Renal pelvis (tissue), 12 donors: Measurements from ENCODE around the gene NLRP13. TPM values are rescaled to one million over a fixed set of nuclear protein-coding genes. Genes with fewer than 3 reads are reported as not detected.
"Not testable (repeated sequence)": the region's sequence is repeated elsewhere in the genome, so short reads cannot be mapped to it uniquely, and the experiment has no call there.

Source experiments
- DNase-seq: peaks from one replicate; pipeline ENCODE4 v3.0.0-alpha.2; 2013
- long read RNA-seq, 16 experiments: transcript quantifications; one replicate each; lab custom pipeline, GENCODE V29; 2026
- polyA plus RNA-seq, 3 donors: library from polyadenylated mRNA; unstranded; fragments of 120-200 nt; gene quantifications; one replicate each; pipeline ENCODE4 v1.2.1, GENCODE V29; 2013; ENCODE audit not compliant: insufficient read length in 3 of 3

Gene NLRP13
- polyA plus RNA-seq = not detected
- long read RNA-seq, donor 1 = 0 reads
- long read RNA-seq, donor 2 = 0 reads
- long read RNA-seq, donor 3 = 0 reads
- long read RNA-seq, donor 4 = 0 reads
- long read RNA-seq, donor 5 = 0 reads
- long read RNA-seq, donor 6 = 0 reads
- long read RNA-seq, donor 7 = 0 reads
- long read RNA-seq, donor 8 = 0 reads
- long read RNA-seq, donor 9 = 0 reads
- long read RNA-seq, donor 10 = 0 reads
- long read RNA-seq, donor 11 = 0 reads
- long read RNA-seq, donor 12 = 0 reads
- long read RNA-seq, donor 13 = 0 reads
- long read RNA-seq, donor 14 = 0 reads
- long read RNA-seq, donor 15 = 0 reads
- long read RNA-seq, donor 16 = 0 reads

DNA sequence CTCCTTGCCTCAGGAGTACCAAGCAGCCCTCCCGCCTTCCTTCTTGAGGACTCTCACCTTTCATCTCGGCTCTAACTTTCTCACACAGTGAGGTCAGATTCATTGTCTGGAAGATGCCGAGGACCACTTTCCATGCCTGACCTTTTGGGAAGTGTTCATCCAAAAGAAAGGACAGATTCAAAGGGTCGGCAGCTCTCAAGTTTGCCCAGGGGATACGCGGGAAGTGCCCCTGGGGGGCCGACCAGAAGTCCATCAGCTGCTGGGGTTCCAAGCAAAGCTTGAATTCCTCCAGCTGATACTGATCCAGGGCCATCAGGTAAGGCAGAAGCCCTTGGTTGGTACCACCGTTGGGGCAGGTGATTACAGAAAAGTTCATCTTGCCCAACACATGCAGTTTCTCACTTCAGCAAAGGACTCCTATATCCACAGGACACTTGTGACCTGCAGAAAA is at the start of gene NLRP13:
Gene NLRP13 (minus strand): TSS at position 401 of the 451 bp plus-strand sequence. CDS start 25 bp downstream, at position 376.
- no peak for DNase-seq

- no peak for DNase-seq
Observed at GRCh38 chr19:55980415-55980814, 48.3 kb upstream of the NLRP13 start.

DNA sequence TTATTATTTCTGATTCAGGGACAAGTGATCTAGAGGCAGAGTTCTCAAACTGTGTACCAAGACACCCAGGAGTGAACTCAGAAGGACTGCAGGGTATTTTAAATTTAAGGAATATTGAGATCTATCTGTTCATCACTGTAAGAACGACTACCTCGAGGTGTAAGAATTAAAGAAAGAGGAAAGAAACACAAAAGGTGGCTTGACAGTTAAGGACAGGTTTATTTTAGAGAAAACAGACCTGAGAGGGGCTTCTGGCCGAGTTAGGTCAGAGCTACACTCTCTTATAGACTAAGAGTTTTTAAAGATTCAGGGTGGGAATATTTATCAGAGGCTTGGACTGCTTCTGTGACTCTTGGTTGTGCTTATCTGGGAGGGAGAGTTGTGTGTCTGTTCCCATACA is 41.8 kb upstream of the NLRP13 start:
- DNase-seq = no peak

- no peak for DNase-seq
Observed at GRCh38 chr19:55962186-55962585, 30.1 kb upstream of the NLRP13 start.

- no peak for DNase-seq
Observed at GRCh38 chr19:55959996-55960675, 28.0 kb upstream of the NLRP13 start.

DNA sequence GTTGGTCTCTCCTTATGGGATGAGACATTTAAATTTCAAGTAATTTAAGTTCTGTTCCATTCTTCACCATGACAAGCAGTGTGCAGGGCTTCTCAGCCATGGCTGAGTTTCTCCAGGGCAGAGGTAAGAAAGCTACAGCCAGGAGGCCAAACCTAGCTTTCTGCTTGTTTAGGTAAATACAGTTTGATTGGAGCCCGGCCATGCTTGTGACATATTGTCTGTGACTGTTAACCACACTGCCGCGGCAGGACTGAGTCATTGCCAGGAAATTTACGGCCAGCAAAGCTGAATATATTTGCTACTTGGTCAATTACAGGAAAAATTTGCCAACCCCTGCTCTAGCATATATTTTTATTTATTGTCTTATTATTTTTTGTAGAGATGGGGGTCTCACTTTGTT is 26.2 kb upstream of the NLRP13 start:
- DNase-seq = no peak

GRCh38 chr19:55956431-55956830 is 24.3 kb upstream of the NLRP13 start:
- no peak for DNase-seq

DNA sequence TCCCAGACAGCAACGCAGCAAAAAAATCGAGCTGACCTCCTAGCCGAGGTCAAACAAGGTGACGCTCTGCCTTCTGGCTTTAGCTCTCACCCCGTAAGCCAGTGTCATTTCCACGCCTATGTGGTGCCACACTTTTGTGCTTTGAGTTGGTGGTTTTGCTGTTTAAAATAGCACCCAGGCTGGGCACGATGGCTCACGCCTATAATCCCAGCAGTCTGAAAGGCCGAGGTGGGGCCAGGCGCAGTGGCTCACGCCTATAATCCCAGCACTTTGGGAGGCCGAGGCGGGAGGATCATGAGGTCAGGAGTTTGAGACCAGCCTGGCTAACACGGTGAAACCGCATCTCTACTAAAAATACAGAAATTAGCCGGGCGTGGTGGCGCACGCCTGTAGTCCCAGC is 18.4 kb upstream of the NLRP13 start:
- not testable (repeated sequence) for DNase-seq

- no peak for DNase-seq
Observed at GRCh38 chr19:55947532-55947931, 15.4 kb upstream of the NLRP13 start, which contains the start of gene NLRP8. Gene NLRP8, plus strand, starts transcription at chr19:55947832.

DNA sequence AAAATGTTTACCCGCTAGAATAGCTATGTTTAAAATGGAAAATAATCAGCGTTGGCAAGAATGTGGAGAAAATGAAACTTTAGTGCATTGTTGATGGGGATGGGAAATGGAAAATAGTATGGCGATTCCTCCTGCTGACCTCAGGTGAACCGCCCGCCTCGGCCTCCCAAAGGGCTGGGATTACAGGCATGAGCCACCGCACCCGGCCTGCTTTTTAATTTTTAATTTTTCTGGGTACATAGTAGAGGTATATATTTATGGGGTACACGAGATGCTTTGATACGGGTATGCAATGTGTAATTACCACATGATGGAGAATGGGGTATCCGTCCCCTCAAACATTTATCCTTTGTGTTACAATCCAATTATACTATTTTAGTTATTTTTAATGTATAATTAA is 8.2 kb upstream of the NLRP13 start:
- no peak for DNase-seq

DNA sequence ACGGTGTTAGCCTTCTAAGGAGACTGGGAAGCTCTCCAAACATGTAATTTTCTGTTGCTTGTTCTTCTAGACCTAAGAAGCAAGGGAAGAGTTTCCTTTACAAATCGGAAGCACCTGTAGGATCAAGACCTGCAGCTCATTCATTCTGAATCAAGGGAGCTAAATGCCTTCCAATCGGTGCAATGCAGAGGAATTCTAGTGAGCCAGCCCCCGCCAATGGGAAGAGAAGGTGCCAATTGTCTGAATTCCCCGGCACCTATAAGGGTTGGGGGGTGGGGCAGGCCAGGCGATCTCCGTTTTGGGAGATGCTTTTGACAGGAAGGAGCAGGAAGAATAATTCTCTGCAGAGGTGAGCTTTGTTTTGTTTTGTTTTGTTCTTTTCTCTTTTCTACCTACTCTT is 7.1 kb upstream of the NLRP13 start:
- DNase-seq = no peak

DNA sequence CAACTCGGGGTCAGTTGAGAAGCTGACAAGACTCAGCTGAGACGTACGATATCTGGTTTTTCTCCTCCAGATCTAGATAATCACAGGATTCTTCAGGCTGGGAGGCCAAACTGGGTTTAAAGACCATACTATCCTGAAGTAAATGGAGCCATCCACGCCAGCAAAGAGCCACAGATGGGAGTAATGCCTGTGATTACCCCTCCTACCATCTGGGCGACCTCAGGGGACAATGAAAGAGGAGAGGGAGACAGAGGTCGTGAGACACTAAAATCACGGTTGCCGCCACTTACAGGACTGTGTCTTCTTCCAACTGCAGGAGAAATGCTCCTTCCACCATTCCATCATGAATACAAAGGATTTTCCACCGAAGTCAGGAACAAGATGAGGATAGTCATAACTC is 3.1 kb upstream of the NLRP13 start:
- no peak for DNase-seq

- no peak for DNase-seq
Observed at GRCh38 chr19:55930996-55931515, 1.1 kb downstream of the NLRP13 start.

- not testable (repeated sequence) for DNase-seq
Observed at GRCh38 chr19:55929258-55929657, 2.9 kb downstream of the NLRP13 start.

DNA sequence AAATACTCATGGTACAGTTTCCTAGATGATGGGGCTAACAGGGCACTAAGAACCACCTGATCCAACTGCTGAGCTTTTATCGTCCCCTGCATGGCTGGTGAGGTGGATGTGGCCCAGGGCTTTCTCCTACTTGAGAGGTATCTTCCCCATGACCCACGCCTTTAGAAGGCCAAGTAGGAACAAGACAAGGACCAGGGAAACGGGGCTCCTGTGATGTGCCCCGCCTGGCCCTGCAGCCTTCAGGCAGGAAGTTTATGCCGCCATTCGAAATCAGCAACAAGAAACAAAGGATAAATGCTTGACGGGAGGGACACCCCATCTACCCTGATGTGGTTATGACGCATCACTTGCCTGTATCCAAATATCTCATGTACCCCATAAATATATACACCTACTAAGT is 4.1 kb downstream of the NLRP13 start:
- DNase-seq = no peak

DNA sequence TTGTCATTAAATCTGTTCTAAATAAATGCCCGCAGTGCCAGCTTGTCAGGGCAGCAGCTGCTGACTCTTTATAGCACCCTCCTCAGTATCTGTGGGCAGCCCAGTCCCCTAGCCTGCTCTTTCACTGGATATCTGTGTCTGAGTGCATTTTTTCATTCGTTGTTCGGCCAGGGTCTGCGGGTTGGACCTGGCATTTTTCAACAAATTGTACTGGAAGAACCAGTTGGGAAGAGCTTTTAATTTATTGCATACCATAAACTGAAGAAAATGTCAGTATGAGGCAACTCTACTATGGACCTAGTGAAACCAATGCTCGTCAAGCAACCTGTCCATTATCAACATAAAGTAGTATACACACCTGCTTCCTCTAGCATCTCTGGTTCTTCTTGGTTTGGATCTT is 8.6 kb downstream of the NLRP13 start:
- no peak for DNase-seq

DNA sequence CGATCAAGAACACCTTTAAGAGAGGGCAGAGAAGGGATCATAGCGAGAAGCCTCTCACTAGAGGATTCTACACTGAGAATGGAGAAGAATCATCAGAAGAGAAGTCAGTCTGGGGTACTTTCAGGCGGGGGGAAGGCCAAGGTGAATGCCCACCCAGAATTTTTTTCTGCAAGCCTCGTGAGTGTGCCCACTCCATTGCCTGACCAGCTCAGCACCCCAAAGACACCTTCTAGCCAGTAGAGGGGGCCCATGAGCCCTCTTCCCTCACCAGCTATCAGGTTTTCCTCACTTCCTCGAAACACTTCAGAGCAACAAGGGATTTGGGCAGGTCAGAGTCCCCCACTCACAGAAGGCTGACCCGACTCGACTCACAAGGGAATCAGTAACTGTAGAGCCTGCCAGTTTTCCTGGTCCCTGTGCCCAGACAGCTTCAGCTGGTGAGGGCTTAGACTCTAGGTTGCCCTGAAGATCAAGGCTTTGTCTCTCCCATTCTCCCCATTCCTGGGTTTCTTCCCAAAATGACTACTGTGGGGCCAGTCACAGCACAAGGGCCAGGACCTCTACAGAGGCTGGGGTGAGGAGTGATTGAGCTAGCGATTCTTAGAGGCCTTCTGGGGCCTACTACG is 18.4 kb downstream of the NLRP13 start:
- DNase-seq = no peak

DNA sequence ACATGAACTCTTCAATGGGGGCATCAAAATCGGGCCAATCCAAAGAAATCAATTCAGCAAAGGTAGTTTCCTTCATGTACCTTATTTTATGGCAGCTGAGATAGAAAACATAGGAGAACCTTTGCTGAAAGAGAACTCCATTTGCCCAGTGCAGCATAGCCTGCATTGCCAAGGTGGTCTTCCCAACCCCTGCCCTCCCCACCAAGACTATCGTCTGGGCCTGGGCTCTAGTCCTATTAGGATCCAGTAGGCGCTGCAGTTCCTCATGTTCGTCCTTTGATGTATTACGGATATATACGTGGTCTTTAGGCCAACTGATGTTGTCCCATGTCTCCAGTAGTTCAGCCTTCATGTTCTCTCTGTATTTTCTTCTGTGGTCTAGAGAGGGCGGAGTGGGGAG is 19.2 kb downstream of the NLRP13 start:
- no peak for DNase-seq

GRCh38 chr19:55909801-55910200 is 22.3 kb downstream of the NLRP13 start:
- DNase-seq = no peak

- no peak for DNase-seq
Observed at GRCh38 chr19:55907746-55908145, 24.4 kb downstream of the NLRP13 start.

DNA sequence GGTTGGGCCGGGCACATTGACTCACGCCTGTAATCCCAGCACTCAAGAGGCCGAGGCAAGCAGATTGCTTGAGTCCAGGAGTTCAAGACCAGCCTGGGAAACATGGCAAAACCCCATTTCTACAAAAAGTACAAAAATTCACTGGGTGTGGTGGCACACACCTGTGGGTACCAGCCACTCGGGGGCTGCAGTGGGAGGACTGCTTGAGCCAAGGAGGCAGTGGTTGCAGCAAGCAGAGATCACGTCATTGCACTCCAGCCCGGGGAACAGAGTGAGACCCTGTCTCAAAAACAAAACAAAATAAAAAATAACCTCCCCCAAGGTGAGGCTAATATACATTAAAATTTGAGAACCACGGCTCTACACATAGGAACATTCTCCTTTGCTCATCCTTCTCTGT is 24.9 kb downstream of the NLRP13 start:
- DNase-seq = no peak

DNA sequence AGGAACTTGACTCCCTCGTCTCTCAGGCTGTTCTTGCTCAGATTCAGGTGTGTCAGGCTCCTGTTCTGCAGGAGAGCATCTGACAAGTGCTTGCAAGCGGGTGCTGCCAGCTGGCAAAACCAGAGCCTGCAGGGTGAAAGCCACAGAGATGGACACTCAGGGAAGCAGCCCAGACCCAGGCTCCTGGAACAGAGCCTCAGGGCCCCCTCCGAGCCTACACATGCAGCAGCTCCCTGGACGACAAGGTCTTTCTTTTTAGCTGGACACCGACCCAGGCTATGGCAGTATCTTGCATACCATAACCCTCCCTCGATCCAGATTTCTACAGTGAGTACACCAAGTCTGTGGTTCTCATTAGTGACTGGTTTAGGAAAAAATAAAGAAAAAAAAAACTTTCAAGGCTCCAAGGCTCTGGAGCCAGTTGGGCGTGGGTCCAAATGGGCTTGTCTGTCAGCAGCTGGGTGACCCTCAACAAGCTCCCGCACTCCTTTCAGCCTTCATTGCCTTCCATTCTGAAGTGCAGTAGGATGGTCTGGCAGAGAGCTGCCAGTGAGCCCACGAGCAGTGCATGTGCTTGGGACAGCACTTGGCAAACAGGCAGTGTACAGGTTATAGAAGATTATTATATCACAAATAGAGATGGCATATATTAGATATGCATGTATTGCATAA is 29.9 kb downstream of the NLRP13 start:
- DNase-seq = no peak
